MG63 (cell line): ENCODE measurements around the gene VSTM2B. TPM values are rescaled to one million over a fixed set of nuclear protein-coding genes. Genes with fewer than 3 reads are reported as not detected.
A peak's percentile ranks its signal among the peaks of the same experiment; 100 is the strongest.
"Not testable (repeated sequence)": the region's sequence is repeated elsewhere in the genome, so short reads cannot be mapped to it uniquely, and the experiment has no call there.

Experiments
- DNase-seq: peaks from one replicate; pipeline ENCODE4 v3.0.0-alpha.2; 2020
- H3K27me3 ChIP-seq: fragments of 250-450 bp; sonication (Bioruptor Pico); 2 replicates; pipeline ENCODE4 v1.5.1; 2020; ENCODE audit warnings: mild to moderate bottlenecking, moderate library complexity
- H3K36me3 ChIP-seq: fragments of 250-450 bp; sonication (Bioruptor Pico); 2 replicates; pipeline ENCODE4 v1.5.1; 2020; ENCODE audit warnings: mild to moderate bottlenecking, moderate library complexity
- H3K4me3 ChIP-seq: fragments of 250-450 bp; sonication (Bioruptor Pico); 2 replicates; pipeline ENCODE4 v1.5.1; 2020; ENCODE audit warnings: mild to moderate bottlenecking, moderate library complexity
- H3K9me3 ChIP-seq: fragments of 250-450 bp; sonication (Bioruptor Pico); 2 replicates; pipeline ENCODE4 v1.5.1; 2020; ENCODE audit warnings: mild to moderate bottlenecking, moderate library complexity
- total RNA-seq: library from RNA; depleted of rRNA; stranded (reverse); fragments of >200 nt; shearing (Covaris generic); gene quantifications from 2 replicates; pipeline ENCODE4 v1.2.3, GENCODE V29; 2014; ENCODE audit warnings: low replicate concordance; rRNA removed

The VSTM2B gene
- not detected in 2 replicates for total RNA-seq

GRCh38 chr19:29525901-29526729 is at the start of gene VSTM2B:
Gene VSTM2B, plus strand, starts transcription at chr19:29525994. Its CDS starts 590 bp downstream, at chr19:29526584.
- DNase-seq, result no peak
- peaks cover 70% of the 10 kb centered on the region for H3K27me3 ChIP-seq

GRCh38 chr19:29476528-29476927 is 49.3 kb upstream of the VSTM2B start:
- Histone ChIP-seq H3K36me3 (no peaks in the 10 kb centered on the region), H3K27me3 (peaks cover 3% of the 10 kb centered on the region; the same call in 1 of the 2 replicates), H3K9me3 (0 out of 2 replicates have a peak, but pooled peaks cover 2% of the 10 kb centered on the region), H3K4me3 (no peak overlapping the region)
- no peak for DNase-seq

More at GRCh38 chr19:29525901-29526729, at the start of gene VSTM2B:
- H3K9me3 ChIP-seq, result no peaks in the 10 kb centered on the region
- H3K36me3 ChIP-seq, result no peaks in the 10 kb centered on the region
- H3K4me3 ChIP-seq, result no peak within 1 kb of the TSS

GRCh38 chr19:29477831-29478577 is 47.8 kb upstream of the VSTM2B start:
- 0 out of 2 replicates have a peak, but pooled peaks cover 2% of the 10 kb centered on the region for H3K9me3 ChIP-seq
- no peak overlapping the region for H3K4me3 ChIP-seq
- no peaks in the 10 kb centered on the region for H3K36me3 ChIP-seq
- no peak for DNase-seq
- H3K27me3 ChIP-seq, result peaks cover 3% of the 10 kb centered on the region; the same call in 1 of the 2 replicates

GRCh38 chr19:29478578-29479565 is 46.9 kb upstream of the VSTM2B start:
- Histone ChIP-seq H3K27me3 (peaks cover 3% of the 10 kb centered on the region; the same call in 1 of the 2 replicates), H3K36me3 (no peaks in the 10 kb centered on the region), H3K4me3 (no peak overlapping the region), H3K9me3 (0 out of 2 replicates have a peak, but pooled peaks cover 2% of the 10 kb centered on the region)
- DNase-seq, result peak; percentile 12

GRCh38 chr19:29479941-29480340 is 45.9 kb upstream of the VSTM2B start:
- DNase-seq, result no peak
- Histone ChIP-seq H3K9me3 (0 out of 2 replicates have a peak, but pooled peaks cover 2% of the 10 kb centered on the region), H3K4me3 (no peak overlapping the region), H3K27me3 (peaks cover 3% of the 10 kb centered on the region; the same call in 1 of the 2 replicates), H3K36me3 (no peaks in the 10 kb centered on the region)

- DNase-seq, result no peak
- Histone ChIP-seq H3K4me3 (no peak overlapping the region), H3K27me3 (no peaks in the 10 kb centered on the region), H3K9me3 (0 out of 2 replicates have a peak, but pooled peaks cover 2% of the 10 kb centered on the region), H3K36me3 (no peaks in the 10 kb centered on the region)
These were observed 45.3 kb upstream of the VSTM2B start for GRCh38 chr19:29480507-29480906.

GRCh38 chr19:29482855-29483640 is 42.7 kb upstream of the VSTM2B start:
- no peaks in the 10 kb centered on the region for H3K36me3 ChIP-seq
- no peak overlapping the region for H3K4me3 ChIP-seq
- H3K27me3 ChIP-seq, result no peaks in the 10 kb centered on the region
- no peak for DNase-seq
- H3K9me3 ChIP-seq, result 0 out of 2 replicates have a peak, but pooled peaks cover 2% of the 10 kb centered on the region

- Histone ChIP-seq H3K9me3 (0 out of 2 replicates have a peak, but pooled peaks cover 2% of the 10 kb centered on the region), H3K27me3 (no peaks in the 10 kb centered on the region), H3K36me3 (no peaks in the 10 kb centered on the region), H3K4me3 (no peak overlapping the region)
- no peak for DNase-seq
These were observed 42.2 kb upstream of the VSTM2B start for GRCh38 chr19:29483641-29483920.

GRCh38 chr19:29483944-29484581 is 41.7 kb upstream of the VSTM2B start:
- no peak for DNase-seq
- Histone ChIP-seq H3K36me3 (no peaks in the 10 kb centered on the region), H3K27me3 (no peaks in the 10 kb centered on the region), H3K4me3 (no peak overlapping the region), H3K9me3 (0 out of 2 replicates have a peak, but pooled peaks cover 2% of the 10 kb centered on the region)

GRCh38 chr19:29484876-29485275 is 40.9 kb upstream of the VSTM2B start:
- Histone ChIP-seq H3K36me3 (no peaks in the 10 kb centered on the region), H3K4me3 (no peak overlapping the region), H3K27me3 (no peaks in the 10 kb centered on the region), H3K9me3 (0 out of 2 replicates have a peak, but pooled peaks cover 2% of the 10 kb centered on the region)
- no peak for DNase-seq

- DNase-seq, result no peak
- Histone ChIP-seq H3K27me3 (no peaks in the 10 kb centered on the region), H3K4me3 (no peak overlapping the region), H3K36me3 (no peaks in the 10 kb centered on the region), H3K9me3 (0 out of 2 replicates have a peak, but pooled peaks cover 2% of the 10 kb centered on the region)
These were observed 40.5 kb upstream of the VSTM2B start for GRCh38 chr19:29485293-29485692.

- not testable (repeated sequence) for H3K9me3 ChIP-seq, H3K27me3 ChIP-seq, H3K4me3 ChIP-seq, H3K36me3 ChIP-seq, DNase-seq
These were observed 38.8 kb upstream of the VSTM2B start for GRCh38 chr19:29486961-29487360.

GRCh38 chr19:29487432-29487831 is 38.4 kb upstream of the VSTM2B start:
- DNase-seq, result no peak
- Histone ChIP-seq H3K36me3 (no peaks in the 10 kb centered on the region), H3K27me3 (no peaks in the 10 kb centered on the region), H3K9me3 (no peaks in the 10 kb centered on the region), H3K4me3 (no peak overlapping the region)

GRCh38 chr19:29488316-29488715 is 37.5 kb upstream of the VSTM2B start:
- Histone ChIP-seq H3K27me3 (no peaks in the 10 kb centered on the region), H3K9me3 (no peaks in the 10 kb centered on the region), H3K4me3 (no peak overlapping the region), H3K36me3 (no peaks in the 10 kb centered on the region)
- no peak for DNase-seq
